Endodermal cell (in vitro differentiated cells): ENCODE results near the gene KRT75. TPM values are rescaled to one million over a fixed set of nuclear protein-coding genes. Genes with fewer than 3 reads are reported as not detected.

ENCODE experiments used
- DNase-seq: peaks from one replicate; pipeline ENCODE4 v3.0.0-alpha.2; 2017
- H3K27ac ChIP-seq: 2 replicates; pipeline ENCODE4 v1.5.1; 2013; ENCODE audit warnings: mild to moderate bottlenecking, low read depth, low read length, moderate library complexity
- H3K27me3 ChIP-seq: 2 replicates; pipeline ENCODE4 v1.6.1; 2013; ENCODE audit warnings: mild to moderate bottlenecking, low read length, moderate library complexity; ENCODE audit not compliant: insufficient read depth, control insufficient read depth, poor library complexity, severe bottlenecking
- H3K36me3 ChIP-seq: 2 replicates; pipeline ENCODE4 v1.7.0; 2013; ENCODE audit warnings: mild to moderate bottlenecking, low read length, moderate library complexity; ENCODE audit not compliant: control insufficient read depth, insufficient read depth
- H3K4me1 ChIP-seq: one replicate; pipeline ENCODE4 v1.7.0; 2013; ENCODE audit warnings: low read length; ENCODE audit not compliant: control insufficient read depth, insufficient read depth
- H3K4me3 ChIP-seq: 2 replicates; pipeline ENCODE4 v1.5.1; 2013; ENCODE audit warnings: mild to moderate bottlenecking, low read length, moderate library complexity
- H3K9ac ChIP-seq: 2 replicates; pipeline ENCODE4 v1.6.1; 2013; ENCODE audit warnings: mild to moderate bottlenecking, low read length, moderate library complexity; ENCODE audit not compliant: poor library complexity, severe bottlenecking; ENCODE audit errors: extremely low read depth
- H3K9me3 ChIP-seq: 2 replicates; pipeline ENCODE4 v1.6.1; 2013; ENCODE audit warnings: mild to moderate bottlenecking, low read length, moderate library complexity; ENCODE audit not compliant: control insufficient read depth
- H3K27ac Mint-ChIP-seq: 2 replicates; pipeline ENCODE4 v1.8.0; 2020; ENCODE audit warnings: mixed read lengths
- H3K27me3 Mint-ChIP-seq: 2 replicates; pipeline ENCODE4 v1.8.0; 2021; ENCODE audit warnings: mild to moderate bottlenecking, mixed read lengths; ENCODE audit not compliant: insufficient read depth
- H3K36me3 Mint-ChIP-seq: 2 replicates; pipeline ENCODE4 v1.8.0; 2020; ENCODE audit warnings: low read depth, mixed read lengths
- H3K4me1 Mint-ChIP-seq: 2 replicates; pipeline ENCODE4 v1.8.0; 2020; ENCODE audit warnings: mixed read lengths
- H3K4me3 Mint-ChIP-seq: 2 replicates; pipeline ENCODE4 v1.8.0; 2020; ENCODE audit warnings: mild to moderate bottlenecking, moderate library complexity, mixed read lengths
- H3K9me3 Mint-ChIP-seq: 2 replicates; pipeline ENCODE4 v1.8.0; 2020; ENCODE audit warnings: mild to moderate bottlenecking, mixed read lengths
- whole genome bisulfite sequencing, 2 experiments: methylation state at CpG; one replicate each; pipeline versions ENCODE4 v1.1.5 to v1.1.7; 2013; ENCODE audit warnings: missing lambda C conversion rate in 2 of 2, mixed read lengths in 1 of 2; ENCODE audit not compliant: insufficient coverage in 1 of 2, insufficient read length in 1 of 2; 5-methylcytosine and 5-hydroxymethylcytosine counted together
- total RNA-seq, 2 donors: library from RNA; stranded (reverse); fragmentation: NEBNext Ultra II Directional in 1 of 2; extraction: Animal tissue kit (Norgen Biotek cat#: 25700) in 1 of 2; gene quantifications; 2 replicates in 1 of 2; 3 replicates in 1 of 2; pipeline ENCODE4 v1.2.1, GENCODE V29; 2021
- TF ChIP-seq, protein P1 (sequence below): fragments of 200-600 bp; sonication (generic); conservative IDR thresholded peaks from 2 replicates; pipeline ENCODE4 v1.5.0; 2021; ENCODE audit warnings: antibody characterized with exemption, mild to moderate bottlenecking

Gene KRT75
- total RNA-seq, 2 donors from 2014 or later, result not detected

DNA sequence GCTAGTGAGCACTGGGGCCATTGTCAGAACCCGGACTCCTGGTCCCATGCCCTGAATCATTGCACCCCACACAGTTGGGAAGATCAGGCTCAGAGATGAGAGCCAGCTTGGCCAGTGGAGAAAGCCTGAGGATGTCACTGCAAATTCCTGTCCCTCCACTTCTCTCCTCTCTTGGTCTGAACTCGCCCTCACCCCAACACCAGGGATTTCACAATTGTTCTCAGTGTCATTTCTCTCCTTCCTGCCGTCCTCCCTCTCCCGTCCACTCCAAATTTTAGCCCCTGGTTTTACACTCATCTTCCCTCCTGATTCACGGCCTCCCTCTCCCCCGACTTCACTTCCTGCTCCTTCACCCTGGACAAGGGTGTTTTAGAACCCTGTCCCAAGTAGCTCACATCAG lies 11.1 kb downstream of the KRT75 start:
- no peaks in the 10 kb centered on the region for H3K27me3 ChIP-seq
- Mint-ChIP-seq H3K4me3 (no peak overlapping the region), H3K27ac (no peak overlapping the region), H3K4me1 (no peaks in the 10 kb centered on the region), H3K9me3 (no peaks in the 10 kb centered on the region), H3K27me3 (peaks cover 4% of the 10 kb centered on the region), H3K36me3 (no peaks in the 10 kb centered on the region)
- no peaks in the 10 kb centered on the region for H3K4me1 ChIP-seq
- no peak overlapping the region for H3K27ac ChIP-seq
- no peak overlapping the region for H3K9ac ChIP-seq
- no peak for DNase-seq
- no peaks in the 10 kb centered on the region for H3K36me3 ChIP-seq
- H3K4me3 ChIP-seq, result no peak overlapping the region
- TF ChIP-seq, protein P1, sequence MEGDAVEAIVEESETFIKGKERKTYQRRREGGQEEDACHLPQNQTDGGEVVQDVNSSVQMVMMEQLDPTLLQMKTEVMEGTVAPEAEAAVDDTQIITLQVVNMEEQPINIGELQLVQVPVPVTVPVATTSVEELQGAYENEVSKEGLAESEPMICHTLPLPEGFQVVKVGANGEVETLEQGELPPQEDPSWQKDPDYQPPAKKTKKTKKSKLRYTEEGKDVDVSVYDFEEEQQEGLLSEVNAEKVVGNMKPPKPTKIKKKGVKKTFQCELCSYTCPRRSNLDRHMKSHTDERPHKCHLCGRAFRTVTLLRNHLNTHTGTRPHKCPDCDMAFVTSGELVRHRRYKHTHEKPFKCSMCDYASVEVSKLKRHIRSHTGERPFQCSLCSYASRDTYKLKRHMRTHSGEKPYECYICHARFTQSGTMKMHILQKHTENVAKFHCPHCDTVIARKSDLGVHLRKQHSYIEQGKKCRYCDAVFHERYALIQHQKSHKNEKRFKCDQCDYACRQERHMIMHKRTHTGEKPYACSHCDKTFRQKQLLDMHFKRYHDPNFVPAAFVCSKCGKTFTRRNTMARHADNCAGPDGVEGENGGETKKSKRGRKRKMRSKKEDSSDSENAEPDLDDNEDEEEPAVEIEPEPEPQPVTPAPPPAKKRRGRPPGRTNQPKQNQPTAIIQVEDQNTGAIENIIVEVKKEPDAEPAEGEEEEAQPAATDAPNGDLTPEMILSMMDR, result no peak
- no peaks in the 10 kb centered on the region for H3K9me3 ChIP-seq
- WGBS, 2 experiments, result 80 to 87% methylated on average over 3 to 6 of the region's 6 CpGs

- TF ChIP-seq, protein P1, result no peak
- Histone ChIP-seq H3K9ac (no peak overlapping the region), H3K36me3 (no peaks in the 10 kb centered on the region), H3K9me3 (no peaks in the 10 kb centered on the region), H3K4me1 (no peaks in the 10 kb centered on the region), H3K4me3 (no peak overlapping the region), H3K27ac (no peak overlapping the region), H3K27me3 (no peaks in the 10 kb centered on the region)
- WGBS, 2 experiments, result 94% methylated on average over 1 of the region's 1 CpG; no CpG with 5 or more reads in 1 of the 2 experiments
- no peaks in the 10 kb centered on the region for H3K36me3 Mint-ChIP-seq
- H3K4me1 Mint-ChIP-seq, result no peaks in the 10 kb centered on the region
- no peaks in the 10 kb centered on the region for H3K9me3 Mint-ChIP-seq
- H3K4me3 Mint-ChIP-seq, result no peak overlapping the region
- H3K27ac Mint-ChIP-seq, result no peak overlapping the region
- H3K27me3 Mint-ChIP-seq, result no peaks in the 10 kb centered on the region
- DNase-seq, result no peak
Observed at GRCh38 chr12:52419656-52420055, 14.5 kb downstream of the KRT75 start.

- Histone ChIP-seq H3K27me3 (no peaks in the 10 kb centered on the region), H3K27ac (no peak overlapping the region), H3K9me3 (no peaks in the 10 kb centered on the region), H3K4me3 (no peak overlapping the region), H3K4me1 (no peaks in the 10 kb centered on the region), H3K36me3 (no peaks in the 10 kb centered on the region), H3K9ac (no peak overlapping the region)
- TF ChIP-seq, protein P1, result no peak
- DNase-seq, result no peak
- Mint-ChIP-seq H3K9me3 (no peaks in the 10 kb centered on the region), H3K36me3 (no peaks in the 10 kb centered on the region), H3K27me3 (no peaks in the 10 kb centered on the region), H3K4me3 (no peak overlapping the region), H3K4me1 (no peaks in the 10 kb centered on the region), H3K27ac (no peak overlapping the region)
- WGBS, 2 experiments, result 83 to 92% methylated on average over 4 of the region's 4 CpGs
Observed at GRCh38 chr12:52418576-52419110, 15.5 kb downstream of the KRT75 start.
